Right atrium auricular region (tissue), 2 donors: ENCODE measurements around the gene FBXO31. TPM values are rescaled to one million over a fixed set of nuclear protein-coding genes. Genes with fewer than 3 reads are reported as not detected.

Source experiments
- DNase-seq: peaks from one replicate; pipeline ENCODE4 v3.0.0-alpha.2; 2019; ENCODE audit warnings: low spot score
- H3K27ac ChIP-seq, 2 donors: fragments of 200-600 bp; sonication (generic); 1 replicate in 1 of 2; 2 replicates in 1 of 2; pipeline ENCODE4 v1.5.1; 2016 to 2019
- H3K27me3 ChIP-seq, 2 donors: fragments of 200-600 bp; sonication (generic); one replicate each; pipeline versions ENCODE4 v1.5.1 to v1.6.0; 2017 to 2019
- H3K36me3 ChIP-seq: fragments of 200-600 bp; sonication (generic); one replicate; pipeline ENCODE4 v1.5.1; 2016
- H3K4me1 ChIP-seq, 2 donors: fragments of 200-600 bp; sonication (generic); one replicate each; pipeline versions ENCODE4 v1.5.1 to v1.6.0; 2017 to 2019
- H3K4me3 ChIP-seq, 2 donors: fragments of 200-600 bp; sonication (generic); 1 replicate in 1 of 2; 2 replicates in 1 of 2; pipeline ENCODE4 v1.5.1; 2017 to 2019; ENCODE audit warnings: mild to moderate bottlenecking in 1 of 2, moderate library complexity in 1 of 2
- H3K9me3 ChIP-seq, 2 donors: fragments of 200-600 bp; sonication (generic); one replicate each; pipeline ENCODE4 v1.5.1; 2019
- CTCF ChIP-seq, 2 donors: fragments of 200-600 bp; sonication (generic); IDR thresholded peaks; one replicate each; pipeline ENCODE4 v1.5.1; 2019; ENCODE audit warnings: antibody characterized with exemption in 2 of 2
- total RNA-seq, 2 donors: library from RNA; depleted of rRNA; stranded (reverse); fragments of >200 nt; gene quantifications; one replicate each; pipeline ENCODE4 v1.1.0, GENCODE V29; 2016

The FBXO31 gene
- total RNA-seq, 2 donors from 2014 or later = 39.3 to 53.1 TPM

- Histone ChIP-seq H3K4me1 (peaks cover 0 to 64% of the 10 kb centered on the region in 2 donors), H3K27me3 (no peaks in the 10 kb centered on the region), H3K36me3 (no peaks in the 10 kb centered on the region), H3K4me3 (peak overlapping the region in 1 of 2 donors; percentile 2), H3K27ac (peak overlapping the region; percentile 82 to 86), H3K9me3 (no peaks in the 10 kb centered on the region)
- DNase-seq = no peak
- no peak for TF ChIP-seq CTCF (IDR thresholded peaks at IDR 0.05)
These were observed 8.0 kb downstream of the FBXO31 start for GRCh38 chr16:87375426-87376135.

GRCh38 chr16:87374313-87374712 lies 9.3 kb downstream of the FBXO31 start:
- peaks cover 0 to 65% of the 10 kb centered on the region in 2 donors for H3K4me1 ChIP-seq
- no peaks in the 10 kb centered on the region for H3K36me3 ChIP-seq
- no peak for TF ChIP-seq CTCF (IDR thresholded peaks at IDR 0.05)
- H3K27me3 ChIP-seq = no peaks in the 10 kb centered on the region
- no peak overlapping the region for H3K4me3 ChIP-seq
- no peak for DNase-seq
- H3K9me3 ChIP-seq = no peaks in the 10 kb centered on the region
- peak overlapping the region in 1 of 2 donors; percentile 86 for H3K27ac ChIP-seq

GRCh38 chr16:87372305-87372704 lies 11.3 kb downstream of the FBXO31 start:
- H3K9me3 ChIP-seq = no peaks in the 10 kb centered on the region
- no peak overlapping the region for H3K4me3 ChIP-seq
- DNase-seq = no peak
- TF ChIP-seq CTCF (IDR thresholded peaks at IDR 0.05) = no peak
- H3K27me3 ChIP-seq = no peaks in the 10 kb centered on the region
- H3K27ac ChIP-seq = no peak overlapping the region
- H3K36me3 ChIP-seq = no peaks in the 10 kb centered on the region
- H3K4me1 ChIP-seq = peaks cover 0 to 79% of the 10 kb centered on the region in 2 donors

GRCh38 chr16:87371261-87371866 lies 12.2 kb downstream of the FBXO31 start:
- peaks cover 0 to 83% of the 10 kb centered on the region in 2 donors for H3K4me1 ChIP-seq
- H3K27ac ChIP-seq = peak overlapping the region in 1 of 2 donors; percentile 66
- no peaks in the 10 kb centered on the region for H3K27me3 ChIP-seq
- no peak overlapping the region for H3K4me3 ChIP-seq
- H3K36me3 ChIP-seq = no peaks in the 10 kb centered on the region
- no peaks in the 10 kb centered on the region for H3K9me3 ChIP-seq
- no peak for TF ChIP-seq CTCF (IDR thresholded peaks at IDR 0.05)
- no peak for DNase-seq

- Histone ChIP-seq H3K27ac (peak overlapping the region; percentile 64 to 66), H3K4me1 (peaks cover 0 to 82% of the 10 kb centered on the region in 2 donors), H3K9me3 (no peaks in the 10 kb centered on the region), H3K36me3 (no peaks in the 10 kb centered on the region), H3K27me3 (no peaks in the 10 kb centered on the region), H3K4me3 (no peak overlapping the region)
- no peak for TF ChIP-seq CTCF (IDR thresholded peaks at IDR 0.05)
- no peak for DNase-seq
These were observed 13.5 kb downstream of the FBXO31 start for GRCh38 chr16:87369796-87370719.
